Lower leg skin (tissue), 3 donors: ENCODE results near the gene SLC25A20.

Experiments
- CTCF ChIP-seq, 3 donors: fragments of 450-650 bp; IDR thresholded peaks; one replicate each; pipeline ENCODE4 v1.5.1; 2016; ENCODE audit warnings: antibody characterized with exemption in 3 of 3, mild to moderate bottlenecking in 3 of 3, moderate library complexity in 2 of 3
- POLR2A ChIP-seq, 2 donors: fragments of 450-650 bp; IDR thresholded peaks; one replicate each; pipeline ENCODE4 v1.6.1; 2016 to 2017; ENCODE audit warnings: antibody characterized with exemption in 2 of 2, mild to moderate bottlenecking in 1 of 2, moderate library complexity in 1 of 2

- TF ChIP-seq CTCF (IDR thresholded peaks at IDR 0.05) (no peak), POLR2A (IDR thresholded peaks at IDR 0.05) (no peak)
Observed at GRCh38 chr3:48835650-48836366, 62.9 kb downstream of the SLC25A20 start.
